GM12878 (cell line): Measurements from ENCODE around the gene PIM2.

ENCODE experiments used
- CHD4 ChIP-seq: fragments of 200-600 bp; sonication (generic); IDR thresholded peaks from 2 replicates; pipeline ENCODE4 v1.6.1; 2016; ENCODE audit warnings: mild to moderate bottlenecking
- NFXL1 ChIP-seq: fragments of 450-650 bp; IDR thresholded peaks from 2 replicates; pipeline ENCODE4 v1.6.1; 2017; ENCODE audit warnings: antibody characterized with exemption, mild to moderate bottlenecking, borderline replicate concordance
- NRF1 ChIP-seq: conservative IDR thresholded peaks from 2 replicates; pipeline ENCODE4 v1.6.1; 2011; ENCODE audit warnings: mild to moderate bottlenecking, low read depth, low read length, improper control_type of control experiment
- RAD21 ChIP-seq: IDR thresholded peaks from 2 replicates; pipeline ENCODE4 v1.6.1; 2011; ENCODE audit warnings: mild to moderate bottlenecking, low read depth, low read length, moderate library complexity; ENCODE audit not compliant: insufficient read depth
- RFX5 ChIP-seq: IDR thresholded peaks from 2 replicates; pipeline ENCODE4 v1.6.1; 2011; ENCODE audit warnings: low read depth, low read length, improper control_type of control experiment
- TF ChIP-seq, protein P1 (sequence below): fragments of 150-350 bp; IDR thresholded peaks from 2 replicates; pipeline ENCODE4 v1.6.1; 2016; ENCODE audit warnings: low read depth, low read length

DNA sequence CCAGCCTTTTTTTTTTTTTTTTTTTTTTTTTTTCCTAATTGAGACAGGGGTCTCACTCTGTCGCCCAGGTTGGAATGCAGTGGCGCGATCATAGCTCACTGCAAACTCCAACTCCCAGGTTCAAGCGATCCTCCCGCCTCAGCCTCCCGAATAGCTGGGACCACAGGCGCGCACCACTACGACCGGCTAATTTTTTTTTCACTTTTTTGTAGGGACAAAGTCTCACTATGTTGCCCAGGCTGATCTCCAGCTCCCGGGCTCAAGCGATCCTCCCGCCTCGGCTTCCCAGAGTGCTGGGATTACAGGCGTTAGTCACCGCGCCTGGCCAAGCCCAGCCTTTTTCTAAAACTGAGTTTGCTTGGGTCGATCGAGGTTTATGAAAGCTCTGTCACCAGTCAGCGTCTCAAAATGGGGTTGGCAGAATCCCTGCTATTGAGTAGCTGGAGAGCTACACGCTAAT is 39.8 kb upstream of the PIM2 start:
- TF ChIP-seq NFXL1 = no peak
- TF ChIP-seq, protein P1, sequence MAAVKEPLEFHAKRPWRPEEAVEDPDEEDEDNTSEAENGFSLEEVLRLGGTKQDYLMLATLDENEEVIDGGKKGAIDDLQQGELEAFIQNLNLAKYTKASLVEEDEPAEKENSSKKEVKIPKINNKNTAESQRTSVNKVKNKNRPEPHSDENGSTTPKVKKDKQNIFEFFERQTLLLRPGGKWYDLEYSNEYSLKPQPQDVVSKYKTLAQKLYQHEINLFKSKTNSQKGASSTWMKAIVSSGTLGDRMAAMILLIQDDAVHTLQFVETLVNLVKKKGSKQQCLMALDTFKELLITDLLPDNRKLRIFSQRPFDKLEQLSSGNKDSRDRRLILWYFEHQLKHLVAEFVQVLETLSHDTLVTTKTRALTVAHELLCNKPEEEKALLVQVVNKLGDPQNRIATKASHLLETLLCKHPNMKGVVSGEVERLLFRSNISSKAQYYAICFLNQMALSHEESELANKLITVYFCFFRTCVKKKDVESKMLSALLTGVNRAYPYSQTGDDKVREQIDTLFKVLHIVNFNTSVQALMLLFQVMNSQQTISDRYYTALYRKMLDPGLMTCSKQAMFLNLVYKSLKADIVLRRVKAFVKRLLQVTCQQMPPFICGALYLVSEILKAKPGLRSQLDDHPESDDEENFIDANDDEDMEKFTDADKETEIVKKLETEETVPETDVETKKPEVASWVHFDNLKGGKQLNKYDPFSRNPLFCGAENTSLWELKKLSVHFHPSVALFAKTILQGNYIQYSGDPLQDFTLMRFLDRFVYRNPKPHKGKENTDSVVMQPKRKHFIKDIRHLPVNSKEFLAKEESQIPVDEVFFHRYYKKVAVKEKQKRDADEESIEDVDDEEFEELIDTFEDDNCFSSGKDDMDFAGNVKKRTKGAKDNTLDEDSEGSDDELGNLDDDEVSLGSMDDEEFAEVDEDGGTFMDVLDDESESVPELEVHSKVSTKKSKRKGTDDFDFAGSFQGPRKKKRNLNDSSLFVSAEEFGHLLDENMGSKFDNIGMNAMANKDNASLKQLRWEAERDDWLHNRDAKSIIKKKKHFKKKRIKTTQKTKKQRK = no peak
- TF ChIP-seq CHD4 = no peak
- no peak for TF ChIP-seq RFX5
- TF ChIP-seq RAD21 = no peak
- no peak for TF ChIP-seq NRF1
